A549 (cell line): Measurements from ENCODE around the gene CCL14.

Source experiments
- BHLHE40 ChIP-seq: IDR thresholded peaks from 2 replicates; pipeline ENCODE4 v1.6.1; 2012; ENCODE audit warnings: low read depth, low read length, inconsistent platforms
- CTCF ChIP-seq: fragments of >200 bp; sonication (Bioruptor Twin); formaldehyde crosslinking; IDR thresholded peaks from 3 replicates; pipeline ENCODE4 v1.5.1; 2016
- ELK1 ChIP-seq: fragments of 150-350 bp; IDR thresholded peaks from 2 replicates; pipeline ENCODE4 v1.6.1; 2014; ENCODE audit warnings: low read depth, mild to moderate bottlenecking, low read length
- NPAS2 ChIP-seq: fragments of 250-450 bp; sonication (Bioruptor Pico); IDR thresholded peaks from 2 replicates; pipeline ENCODE4 v1.8.0; 2022; ENCODE audit warnings: mild to moderate bottlenecking, moderate library complexity, borderline replicate concordance
- POLR2A ChIP-seq: IDR thresholded peaks from 2 replicates; pipeline ENCODE4 v1.6.1; 2012; ENCODE audit warnings: mild to moderate bottlenecking, low read length

- no peak for TF ChIP-seq CTCF
- TF ChIP-seq BHLHE40, result no peak
- TF ChIP-seq NPAS2 (CRISPR knock-in tag), result no peak
- TF ChIP-seq ELK1, result no peak
- no peak for TF ChIP-seq POLR2A
Observed at GRCh38 chr17:35978346-35978745, 8.2 kb downstream of the CCL14 start.
